A673 (cell line): Measurements from ENCODE around the gene YTHDF1. TPM values are rescaled to one million over a fixed set of nuclear protein-coding genes. Genes with fewer than 3 reads are reported as not detected.

Experiments
- Bru-seq: library from RNA; stranded (reverse); fragments of 400-500 nt; gene quantifications from one replicate; lab custom pipeline; 2021; lab: Mats Ljungman, UMichigan
- BruChase-seq, 2 experiments: library from RNA; stranded (reverse); fragments of 400-500 nt; gene quantifications; one replicate each; lab custom pipeline; 2021; lab: Mats Ljungman, UMichigan
- BruUV-seq: library from RNA; stranded (reverse); fragments of 400-500 nt; replicated peaks from 2 replicates; lab custom pipeline; 2021; lab: Mats Ljungman, UMichigan
- CTCF ChIA-PET: fragments of 300-600 bp; sonication (Branson Sonifier 250); formaldehyde crosslinking; loops from one replicate; lab custom pipeline; 2022; ENCODE audit warnings: antibody characterized with exemption; lab: Charles Lee
- POLR2A ChIA-PET: fragments of 300-600 bp; sonication (Branson Sonifier 250); formaldehyde crosslinking; loops from one replicate; lab custom pipeline; 2022; ENCODE audit warnings: antibody characterized with exemption; ENCODE audit not compliant: low non-redundant PET; lab: Charles Lee
- DNase-seq: peaks from one replicate; pipeline ENCODE4 v3.0.0-alpha.2; 2015; ENCODE audit warnings: low spot score
- H3K27ac ChIP-seq: fragments of 200-600 bp; sonication (generic); 2 replicates; pipeline ENCODE4 v1.5.1; 2016; ENCODE audit warnings: mixed run types, low read depth, mild to moderate bottlenecking, mixed read lengths, antibody characterized with exemption, low read length; ENCODE audit not compliant: poor library complexity, severe bottlenecking
- H3K27me3 ChIP-seq: fragments of 200-600 bp; sonication (generic); replicated peaks from 2 replicates; pipeline ENCODE4 v1.6.1; 2017; ENCODE audit warnings: mixed run types, low read depth, mild to moderate bottlenecking, mixed read lengths, antibody characterized with exemption, low read length; ENCODE audit not compliant: insufficient read depth, poor library complexity
- H3K36me3 ChIP-seq: fragments of 200-600 bp; sonication (generic); 2 replicates; pipeline ENCODE4 v1.6.1; 2016; ENCODE audit warnings: mixed run types, mild to moderate bottlenecking, mixed read lengths, antibody characterized with exemption, low read length; ENCODE audit not compliant: insufficient read depth, poor library complexity, severe bottlenecking
- H3K4me1 ChIP-seq: fragments of 200-600 bp; sonication (generic); 2 replicates; pipeline ENCODE4 v1.6.1; 2017; ENCODE audit warnings: mixed run types, mild to moderate bottlenecking, mixed read lengths, antibody characterized with exemption, low read length; ENCODE audit not compliant: insufficient read depth, poor library complexity, severe bottlenecking
- H3K4me3 ChIP-seq: fragments of 200-600 bp; sonication (generic); 2 replicates; pipeline ENCODE4 v1.5.1; 2016; ENCODE audit warnings: low read depth, mixed run types, mild to moderate bottlenecking, mixed read lengths, low read length; ENCODE audit not compliant: poor library complexity, severe bottlenecking
- H3K9me3 ChIP-seq: fragments of 200-600 bp; sonication (generic); 2 replicates; pipeline ENCODE4 v1.6.1; 2016; ENCODE audit warnings: mixed run types, low read depth, mild to moderate bottlenecking, mixed read lengths, antibody characterized with exemption, low read length; ENCODE audit not compliant: poor library complexity, severe bottlenecking
- CTCF ChIP-seq: fragments of 300-800, 200-600 bp; sonication (generic); conservative IDR thresholded peaks from 2 replicates; pipeline ENCODE4 v1.5.1; 2017; ENCODE audit warnings: low read depth, mild to moderate bottlenecking, antibody characterized with exemption, low read length, moderate library complexity, mixed read lengths
- EZH2 ChIP-seq: fragments of 200-600 bp; sonication (generic); IDR thresholded peaks from 2 replicates; pipeline ENCODE4 v1.6.1; 2017; ENCODE audit warnings: borderline replicate concordance, low read depth, mild to moderate bottlenecking, mixed read lengths, antibody characterized with exemption, low read length; ENCODE audit not compliant: poor library complexity, severe bottlenecking
- intact Hi-C: fragments of 100-400 bp; cut with micrococcal nuclease; formaldehyde crosslinking; loops from one replicate; pipeline ENCODE4 v1.10.0; 2022; ENCODE audit not compliant: unreplicated experiment
- long read RNA-seq: library from polyadenylated mRNA; stranded (forward); transcript quantifications from one replicate; pipeline ENCODE4 v2.0.0, GENCODE V29; 2022
- total RNA-seq: library from RNA; stranded (reverse); gene quantifications from 2 replicates; pipeline ENCODE4 v1.2.3, GENCODE V29; 2021

The YTHDF1 gene
- 49.3 and 52.4 TPM in 2 replicates for total RNA-seq
- percentile 88 among the genes with signal in this experiment for Bru-seq, nascent RNA
- percentile 94 among the genes with signal in this experiment for BruChase-seq, experiment 1, labeled RNA remaining after a 2-hour chase
- BruChase-seq, experiment 2, labeled RNA remaining after a 6-hour chase, result percentile 88 among the genes with signal in this experiment
- long read RNA-seq, transcript YTHDF1-201 (4 exons, 747 nt), result minor isoform, 5 of 118 reads
- long read RNA-seq, transcript YTHDF1-202 (5 exons, 3,301 nt), result major isoform, 68 of 118 reads
- long read RNA-seq, partial matches to known transcripts, result 37 of 118 reads
- long read RNA-seq, other reads (novel, unspliced or antisense), result 8 of 118 reads

- ChIA-PET CTCF (no interaction called here), POLR2A (no interaction called here)
- Histone ChIP-seq H3K36me3 (peaks cover 33% of the 10 kb centered on the region), H3K9me3 (no peaks in the 10 kb centered on the region), H3K27me3 (peaks cover 12% of the 10 kb centered on the region), H3K27ac (peak within 1 kb of the TSS; percentile 87), H3K4me3 (peak within 1 kb of the TSS; percentile 85), H3K4me1 (no peaks in the 10 kb centered on the region)
- TF ChIP-seq CTCF (no peak), EZH2 (no peak)
- intact Hi-C loops, result no loop called here
- DNase-seq, result peak; percentile 97
- BruUV-seq, result TSS peak; percentile 79
Observed at GRCh38 chr20:63216041-63216848, at the start of gene YTHDF1. TSS of gene YTHDF1 (minus strand) at chr20:63216131. CDS start at chr20:63215892, 239 bp downstream.

GRCh38 chr20:63264519-63264918, 48.6 kb upstream of the YTHDF1 start:
- Histone ChIP-seq H3K4me3 (no peak overlapping the region), H3K27ac (no peak overlapping the region), H3K27me3 (peaks cover 60% of the 10 kb centered on the region), H3K4me1 (no peaks in the 10 kb centered on the region), H3K9me3 (no peaks in the 10 kb centered on the region), H3K36me3 (no peaks in the 10 kb centered on the region)
- BruUV-seq, result no TSS peak
- ChIA-PET POLR2A (no interaction called here), CTCF (no interaction called here)
- DNase-seq, result no peak
- TF ChIP-seq EZH2 (no peak), CTCF (no peak)
- intact Hi-C loops, result no loop called here

GRCh38 chr20:63264000-63264399, 48.1 kb upstream of the YTHDF1 start:
- intact Hi-C loops, result no loop called here
- H3K27ac ChIP-seq, result no peak overlapping the region
- TF ChIP-seq CTCF (no peak), EZH2 (no peak)
- peaks cover 60% of the 10 kb centered on the region for H3K27me3 ChIP-seq
- no TSS peak for BruUV-seq
- H3K36me3 ChIP-seq, result no peaks in the 10 kb centered on the region
- no peak for DNase-seq
- POLR2A ChIA-PET, result no interaction called here
- H3K9me3 ChIP-seq, result no peaks in the 10 kb centered on the region
- no peaks in the 10 kb centered on the region for H3K4me1 ChIP-seq
- CTCF ChIA-PET, result no interaction called here
- no peak overlapping the region for H3K4me3 ChIP-seq
